Activated CD8-positive, alpha-beta memory T cell treated with anti-CD3 and anti-CD28 coated beads for 4 hours (primary cell): Measurements from ENCODE around the gene RAB36.
A peak's percentile ranks its signal among the peaks of the same experiment; 100 is the strongest.

Source experiments
- DNase-seq, 2 donors: peaks; one replicate each; pipeline ENCODE4 v3.0.0-alpha.2; 2020; ENCODE audit warnings: low read depth in 2 of 2

Gene RAB36

DNA sequence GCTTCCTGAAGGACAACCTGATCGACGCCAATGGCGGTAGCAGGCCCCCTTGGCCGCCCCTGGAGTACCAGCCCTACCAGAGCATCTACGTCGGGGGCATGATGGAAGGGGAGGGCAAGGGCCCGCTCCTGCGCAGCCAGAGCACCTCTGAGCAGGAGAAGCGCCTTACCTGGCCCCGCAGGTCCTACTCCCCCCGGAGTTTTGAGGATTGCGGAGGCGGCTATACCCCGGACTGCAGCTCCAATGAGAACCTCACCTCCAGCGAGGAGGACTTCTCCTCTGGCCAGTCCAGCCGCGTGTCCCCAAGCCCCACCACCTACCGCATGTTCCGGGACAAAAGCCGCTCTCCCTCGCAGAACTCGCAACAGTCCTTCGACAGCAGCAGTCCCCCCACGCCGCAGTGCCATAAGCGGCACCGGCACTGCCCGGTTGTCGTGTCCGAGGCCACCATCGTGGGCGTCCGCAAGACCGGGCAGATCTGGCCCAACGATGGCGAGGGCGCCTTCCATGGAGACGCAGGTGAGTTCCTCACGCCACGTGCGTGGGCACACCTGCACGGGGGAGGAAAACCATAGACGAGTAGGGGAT lies 36.5 kb downstream of the RAB36 start:
- no peak for DNase-seq

DNA sequence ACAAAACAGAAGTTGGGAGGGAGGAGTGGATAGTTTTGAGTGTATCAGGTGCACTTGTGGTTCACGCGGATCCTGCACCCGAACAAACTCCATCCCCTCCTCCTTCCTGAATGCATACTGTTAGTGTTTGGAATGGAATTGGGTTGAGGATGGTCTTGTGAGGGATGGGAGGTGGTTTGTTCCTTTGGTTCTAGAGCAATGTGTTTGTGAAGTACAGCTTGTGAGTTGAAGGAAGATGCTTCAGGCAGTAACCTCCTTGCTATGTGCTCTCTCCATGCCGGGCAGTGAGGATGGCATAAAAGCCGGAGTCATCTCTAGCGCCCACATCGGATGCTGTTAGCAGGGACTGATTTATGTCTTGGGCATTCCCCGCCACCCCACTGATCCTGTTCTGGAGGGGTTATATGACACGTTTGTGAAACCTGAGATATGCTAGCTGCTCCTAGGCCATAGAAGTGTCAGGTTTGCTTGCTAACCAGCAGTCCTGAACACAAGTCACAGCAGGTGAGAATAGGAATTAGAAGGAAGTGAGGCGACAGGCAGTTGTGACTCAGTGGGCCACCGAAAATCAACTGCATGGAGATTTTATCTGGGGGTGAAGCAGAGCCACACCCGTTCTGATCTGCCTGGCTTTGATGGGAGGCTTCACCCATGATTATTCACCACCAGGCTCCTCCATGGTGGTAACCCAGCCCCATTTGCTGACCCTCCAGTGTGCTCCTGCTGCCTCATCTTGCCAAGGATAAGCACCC lies 37.2 kb downstream of the RAB36 start:
- peak in 1 of 2 donors; percentile 36 for DNase-seq

- DNase-seq: no peak
Measured at GRCh38 chr22:23183061-23183698, 37.9 kb downstream of the RAB36 start.

GRCh38 chr22:23184100-23184763 lies 39.0 kb downstream of the RAB36 start:
- DNase-seq: no peak

GRCh38 chr22:23184764-23185113 lies 39.5 kb downstream of the RAB36 start:
- no peak for DNase-seq

GRCh38 chr22:23187211-23187610 lies 41.9 kb downstream of the RAB36 start:
- no peak for DNase-seq

- DNase-seq: no peak
Measured at GRCh38 chr22:23187871-23188700, 42.8 kb downstream of the RAB36 start.

- DNase-seq: no peak
Measured at GRCh38 chr22:23190526-23190925, 45.2 kb downstream of the RAB36 start.

DNA sequence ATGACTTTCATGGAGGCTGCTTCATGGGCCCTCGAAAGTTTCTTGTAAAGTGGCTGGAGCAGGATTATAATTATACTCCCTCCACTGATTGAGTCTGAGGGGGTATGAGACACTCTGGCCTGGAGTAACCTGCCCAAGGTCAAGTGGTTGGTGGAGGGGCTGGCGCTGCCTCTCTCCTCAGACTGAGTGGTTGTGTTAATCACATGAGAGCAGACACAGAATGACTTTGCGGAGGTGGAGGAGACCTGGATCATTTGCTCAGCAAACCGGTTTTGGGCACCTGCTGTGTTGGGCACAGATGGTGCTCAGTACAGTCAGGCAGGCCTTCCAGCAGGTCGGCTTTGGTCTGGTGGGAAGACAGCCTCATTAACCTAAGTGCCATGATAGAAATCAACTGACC lies 46.9 kb downstream of the RAB36 start:
- no peak for DNase-seq

DNA sequence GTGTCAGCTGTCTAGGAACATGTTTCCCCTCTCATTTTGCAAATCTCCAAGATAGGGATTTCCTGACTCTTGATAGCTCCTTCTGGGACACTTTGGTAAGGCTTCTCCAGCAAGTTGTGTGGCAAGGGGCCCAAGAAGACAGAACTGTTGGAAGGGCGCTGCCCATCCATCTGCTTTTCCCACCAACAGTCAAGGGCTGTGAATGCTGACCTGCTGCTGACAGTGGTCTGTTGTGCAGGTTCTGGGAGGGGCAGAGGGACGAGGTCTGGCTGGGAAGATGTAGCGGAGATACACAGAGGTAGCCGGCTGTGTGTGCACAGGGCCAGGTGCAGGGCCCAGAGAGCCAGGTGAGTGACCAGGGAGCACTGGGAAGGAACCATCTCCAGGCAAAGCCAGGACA lies 47.3 kb downstream of the RAB36 start:
- DNase-seq: no peak

GRCh38 chr22:23193196-23193827 lies 48.0 kb downstream of the RAB36 start:
- DNase-seq: no peak

GRCh38 chr22:23193882-23194281 lies 48.6 kb downstream of the RAB36 start:
- no peak for DNase-seq

GRCh38 chr22:23196165-23196564 lies 50.9 kb downstream of the RAB36 start:
- no peak for DNase-seq

DNA sequence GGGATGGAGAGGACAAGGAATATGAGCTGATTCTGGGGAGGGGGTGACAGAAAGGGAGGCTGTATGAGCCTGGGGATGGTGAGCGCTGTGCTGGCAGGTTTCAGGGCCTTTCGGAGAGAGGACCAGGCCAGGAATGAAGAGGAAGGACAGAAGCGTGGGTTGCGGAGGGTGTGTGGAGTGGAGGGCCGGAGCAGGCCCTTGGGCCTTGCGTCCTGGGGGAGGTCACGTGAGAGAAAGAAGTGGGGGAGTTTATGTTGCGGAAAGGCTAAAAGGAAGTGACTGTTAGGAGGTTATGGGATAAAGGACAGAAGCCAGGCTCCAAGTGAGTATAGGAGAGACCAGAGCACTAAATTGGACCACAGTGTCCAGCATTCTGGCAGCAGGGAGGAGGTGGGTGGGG lies 52.6 kb downstream of the RAB36 start:
- DNase-seq: no peak

GRCh38 chr22:23199159-23199558 lies 53.9 kb downstream of the RAB36 start:
- DNase-seq: no peak

- DNase-seq: no peak
Measured at GRCh38 chr22:23200898-23201297, 55.6 kb downstream of the RAB36 start.

- no peak for DNase-seq
Measured at GRCh38 chr22:23202812-23203451, 57.7 kb downstream of the RAB36 start.

- DNase-seq: no peak
Measured at GRCh38 chr22:23203452-23204124, 58.3 kb downstream of the RAB36 start.

GRCh38 chr22:23204125-23204488 lies 58.8 kb downstream of the RAB36 start:
- DNase-seq: no peak

GRCh38 chr22:23204541-23205157 lies 59.4 kb downstream of the RAB36 start:
- DNase-seq: no peak
